NAMALWA (cell line): ENCODE data around the gene TMEM86B.
"Not testable (repeated sequence)": the region's sequence is repeated elsewhere in the genome, so short reads cannot be mapped to it uniquely, and the experiment has no call there.

ENCODE experiments used
- DNase-seq: peaks from one replicate; pipeline ENCODE4 v3.0.0-alpha.2; 2015; ENCODE audit warnings: low spot score

Gene TMEM86B

DNA sequence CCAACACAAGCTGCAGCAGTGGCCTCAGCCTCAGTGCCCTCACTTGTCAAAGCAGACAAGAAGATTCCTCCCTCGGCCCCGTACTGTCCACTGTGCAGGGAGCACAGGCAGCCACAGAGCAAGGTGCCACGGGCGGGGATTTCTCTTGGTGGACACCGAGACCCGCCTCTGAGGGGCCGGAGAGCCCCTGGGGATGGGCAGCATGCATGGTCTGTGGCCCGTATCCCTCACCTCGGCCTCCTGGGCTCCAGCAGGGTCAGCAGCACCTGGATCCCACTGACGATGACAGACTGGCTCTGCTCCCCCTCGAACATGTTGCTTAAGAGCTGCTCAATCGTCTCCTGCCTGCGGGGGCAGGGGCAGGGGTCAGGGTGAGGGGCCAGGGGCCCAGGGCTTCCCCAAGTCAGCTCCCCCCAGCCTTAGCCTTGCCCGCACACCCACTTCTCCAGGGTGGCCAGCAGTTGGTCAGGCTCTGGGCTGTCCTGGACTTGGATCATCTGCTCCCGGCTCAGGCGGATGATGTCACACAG lies 13.4 kb upstream of the TMEM86B start:
- no peak for DNase-seq

DNA sequence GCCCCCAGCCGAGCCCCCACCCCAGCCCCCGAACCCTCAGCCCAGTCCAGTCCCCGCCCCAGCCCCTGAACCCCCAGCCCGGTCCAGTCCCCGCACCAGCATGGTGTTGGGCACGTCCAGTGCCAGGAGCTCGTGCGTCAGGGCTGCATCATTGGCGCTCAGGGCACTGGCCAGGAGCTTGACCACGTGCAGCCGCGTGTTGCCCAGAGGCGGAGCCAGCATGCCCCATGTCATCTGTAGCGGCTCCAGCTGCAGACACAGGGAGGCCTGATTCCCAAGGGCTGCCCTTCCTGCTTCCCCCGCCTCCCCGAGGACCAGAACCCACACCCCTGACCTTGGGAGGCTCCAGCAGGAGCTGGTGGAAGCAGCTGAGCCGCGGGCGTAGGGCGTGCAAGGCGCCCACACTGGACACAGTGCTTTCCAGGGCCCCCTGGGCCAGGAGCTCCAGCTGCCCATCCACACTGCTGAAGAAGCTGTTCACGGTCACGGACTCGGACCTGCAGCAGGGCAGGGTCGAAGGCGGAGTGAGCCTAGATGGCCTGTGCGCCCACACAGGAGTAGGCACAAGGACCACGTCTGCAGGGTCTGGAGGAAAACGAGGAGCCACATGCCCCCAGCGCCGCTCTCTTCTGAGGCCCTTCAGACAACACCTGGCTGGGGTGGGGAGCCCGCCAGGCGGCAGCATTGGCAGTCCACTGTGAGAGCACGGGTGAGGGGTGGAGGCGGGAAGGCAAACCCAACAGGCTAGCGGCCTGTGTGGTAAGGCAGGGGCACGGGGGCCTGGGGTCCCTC lies 12.8 kb upstream of the TMEM86B start:
- no peak for DNase-seq

DNA sequence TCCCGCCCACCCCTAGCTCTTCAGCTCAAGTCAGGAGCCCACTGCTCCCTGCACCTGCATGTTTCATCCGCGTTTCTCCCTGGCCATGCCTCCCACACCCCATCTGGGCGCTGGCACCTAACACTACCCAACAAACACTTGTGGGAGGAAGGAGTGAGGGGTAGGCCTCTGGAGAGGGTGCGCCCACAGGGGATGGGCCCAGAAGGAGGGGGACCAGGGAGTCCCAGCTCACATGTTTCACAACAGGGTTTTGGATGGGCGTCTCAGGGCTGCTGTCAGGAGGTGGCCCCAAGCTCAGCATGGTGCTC lies 12.1 kb upstream of the TMEM86B start:
- no peak for DNase-seq

DNA sequence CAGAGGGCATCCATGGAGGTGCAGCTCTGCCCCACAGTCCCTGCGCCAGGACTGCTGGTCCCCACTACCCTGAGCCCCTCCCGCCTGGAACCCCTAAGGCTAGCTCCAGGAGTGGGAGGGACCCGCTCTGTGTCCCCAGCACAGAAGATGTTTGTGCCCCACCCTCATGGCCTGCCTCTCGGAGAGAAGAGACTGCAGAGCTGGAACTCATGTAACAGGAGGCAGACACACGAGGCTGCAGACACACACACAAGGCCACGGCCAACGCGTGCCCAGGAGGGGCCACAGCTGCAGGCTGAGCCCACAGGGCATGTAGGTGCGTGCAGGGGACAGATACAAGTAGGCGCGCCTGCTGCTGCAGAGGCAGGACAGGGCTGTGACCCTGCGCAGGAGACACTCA lies 10.4 kb upstream of the TMEM86B start:
- DNase-seq: no peak

DNA sequence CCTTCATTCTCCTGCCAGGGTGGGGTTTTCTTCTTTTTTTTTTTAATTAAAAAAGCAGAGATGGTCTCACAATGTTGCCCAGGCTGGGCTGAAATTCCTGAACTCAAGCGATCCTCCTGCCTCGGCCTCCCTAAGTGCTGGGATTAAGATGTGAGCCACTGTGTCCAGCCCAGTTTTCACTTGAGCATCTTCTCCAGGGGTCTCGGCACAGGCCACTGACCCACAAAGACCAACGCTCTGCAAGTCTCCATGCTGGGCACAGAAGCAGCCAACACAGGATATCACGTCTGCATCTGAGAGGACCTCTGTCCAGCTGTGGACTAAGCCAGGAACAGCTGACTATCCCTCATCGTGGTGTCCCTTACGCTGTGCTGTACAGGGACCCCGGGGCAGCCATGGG lies 9.5 kb upstream of the TMEM86B start:
- DNase-seq: no peak

DNA sequence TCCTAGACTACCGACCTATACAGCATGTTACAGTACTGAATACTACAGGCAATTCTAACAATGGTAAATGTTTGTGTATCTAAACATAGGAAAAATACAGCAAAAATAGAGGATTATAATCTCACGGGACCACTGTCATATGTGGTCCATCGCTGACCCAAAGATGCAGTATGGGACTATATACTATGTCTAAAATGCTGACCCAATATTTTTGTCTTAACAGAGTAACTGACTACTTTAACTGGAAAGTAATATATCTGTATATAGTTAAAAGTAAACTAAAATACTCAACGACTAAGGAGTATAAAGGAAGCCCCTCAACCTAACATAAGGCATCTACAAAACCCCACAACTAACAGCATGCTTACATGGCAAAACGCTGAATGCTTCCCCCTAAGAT lies 4.4 kb upstream of the TMEM86B start:
- no peak for DNase-seq

DNA sequence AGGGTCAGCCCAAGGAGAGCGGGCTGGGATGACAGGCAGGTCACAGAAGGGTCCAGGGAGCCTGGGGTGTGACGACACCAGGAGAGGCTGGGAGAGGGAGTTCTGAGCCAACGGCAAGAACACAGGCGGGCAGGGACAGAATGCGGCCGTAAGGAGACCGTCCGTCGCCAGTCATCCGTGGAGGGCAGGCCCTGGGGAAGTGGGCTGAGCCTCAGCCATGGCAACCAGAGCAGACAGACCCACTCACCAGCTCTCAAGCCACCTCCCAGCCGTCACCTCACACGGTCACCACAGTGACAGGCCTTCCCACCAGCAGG lies 3.7 kb upstream of the TMEM86B start:
- no peak for DNase-seq

DNA sequence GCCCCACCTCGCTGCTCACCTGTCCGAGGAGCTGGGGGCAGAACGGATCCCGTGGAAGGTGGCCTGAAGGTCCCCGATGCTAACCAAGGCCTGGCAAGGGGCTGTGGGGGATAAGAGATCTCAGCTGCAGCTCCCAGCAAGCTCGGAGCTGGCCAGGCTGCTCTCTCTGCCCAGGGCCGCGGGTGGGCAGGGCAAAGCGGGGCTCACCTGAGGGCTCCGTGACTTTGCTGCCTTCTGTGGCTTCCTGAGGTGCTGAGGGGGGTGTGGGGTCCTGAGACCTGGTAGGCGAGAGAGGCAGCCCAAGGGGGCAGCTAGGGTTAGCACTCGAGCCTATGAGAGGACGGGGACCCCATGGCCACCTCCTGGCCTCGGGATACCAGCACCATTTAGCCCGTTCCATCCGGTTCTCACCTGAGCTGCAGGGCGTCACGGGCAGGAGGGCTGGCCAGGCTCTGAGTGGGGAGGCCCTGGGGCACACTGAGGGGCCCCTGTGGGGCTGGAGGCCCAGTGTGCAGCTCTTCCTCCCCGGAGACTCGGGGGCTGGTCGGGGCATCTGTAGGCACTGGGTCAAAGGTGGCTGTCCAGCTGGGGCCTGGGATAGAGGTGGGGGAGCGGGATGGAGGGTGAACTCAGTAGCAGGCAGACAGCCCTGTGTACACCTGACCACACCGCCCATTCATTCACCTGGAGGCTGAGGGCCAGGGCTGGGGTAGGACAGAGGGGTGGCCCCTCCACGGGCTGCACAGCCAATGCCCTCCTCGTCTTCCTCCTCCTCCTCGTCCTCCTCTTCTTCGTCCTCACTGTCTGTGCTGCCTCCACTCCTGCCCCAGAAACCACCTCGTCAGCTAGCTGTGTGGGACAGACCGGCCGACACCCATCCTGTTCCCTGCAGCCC lies 3.1 kb upstream of the TMEM86B start:
- no peak for DNase-seq

DNA sequence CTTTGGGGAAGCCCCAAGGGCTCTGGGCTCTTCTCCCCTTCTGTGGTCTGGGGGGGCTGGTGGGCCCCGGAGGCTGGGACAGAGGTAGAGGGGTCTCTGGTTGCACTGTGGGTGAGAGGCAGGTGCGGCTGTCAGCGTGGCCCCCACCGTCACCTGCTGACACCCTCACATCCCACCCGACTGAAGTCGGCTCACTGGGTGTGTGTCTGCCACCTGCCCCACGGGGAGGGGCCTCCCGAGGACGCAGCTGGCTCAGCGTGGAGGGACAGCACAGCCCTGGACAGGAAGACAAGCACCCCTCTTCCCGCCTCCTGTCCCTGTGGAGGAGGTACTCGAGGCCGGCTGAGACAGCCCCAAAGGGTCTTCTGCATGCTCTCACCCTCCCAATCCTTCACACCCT lies 2.2 kb upstream of the TMEM86B start:
- no peak for DNase-seq

DNA sequence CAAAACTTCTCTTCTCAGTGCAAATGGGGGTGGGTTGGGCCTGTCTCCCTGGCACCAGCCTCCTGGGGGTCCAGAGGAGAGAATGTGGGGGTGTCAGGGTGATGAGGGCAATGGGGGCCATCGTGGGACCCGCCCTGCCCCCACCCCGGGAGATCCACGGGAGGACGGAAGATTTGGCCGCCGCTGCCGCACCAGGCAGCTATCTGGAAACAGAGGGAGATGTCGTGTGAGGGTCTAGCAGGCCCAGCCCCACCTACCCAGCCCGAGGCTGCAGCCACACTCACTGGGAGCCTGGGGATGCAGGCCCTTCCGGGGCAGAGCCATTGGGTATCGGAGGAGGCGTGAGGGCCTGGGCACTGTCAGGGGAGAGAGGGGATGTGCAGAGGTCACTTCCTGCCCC lies 1.8 kb upstream of the TMEM86B start:
- no peak for DNase-seq

DNA sequence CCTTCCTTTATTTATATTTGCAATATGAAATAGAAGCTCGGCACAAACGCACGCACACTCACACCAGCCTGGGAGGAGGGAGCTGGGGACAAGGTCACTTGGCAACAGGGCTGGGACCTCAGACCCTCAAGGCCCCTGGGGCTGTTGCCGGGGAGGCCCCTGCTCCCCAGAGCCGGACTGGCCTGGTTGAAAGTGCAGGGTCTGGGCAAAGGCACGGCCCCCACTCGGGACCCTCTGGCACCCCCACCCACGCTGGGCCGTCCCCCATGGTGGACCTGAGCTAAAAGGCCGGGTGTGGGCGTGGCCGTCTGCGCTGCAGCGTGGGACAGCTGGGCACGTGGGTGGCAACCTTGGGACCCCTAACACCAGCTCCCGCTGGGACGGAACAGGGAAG lies 1.2 kb upstream of the TMEM86B start:
- no peak for DNase-seq

DNA sequence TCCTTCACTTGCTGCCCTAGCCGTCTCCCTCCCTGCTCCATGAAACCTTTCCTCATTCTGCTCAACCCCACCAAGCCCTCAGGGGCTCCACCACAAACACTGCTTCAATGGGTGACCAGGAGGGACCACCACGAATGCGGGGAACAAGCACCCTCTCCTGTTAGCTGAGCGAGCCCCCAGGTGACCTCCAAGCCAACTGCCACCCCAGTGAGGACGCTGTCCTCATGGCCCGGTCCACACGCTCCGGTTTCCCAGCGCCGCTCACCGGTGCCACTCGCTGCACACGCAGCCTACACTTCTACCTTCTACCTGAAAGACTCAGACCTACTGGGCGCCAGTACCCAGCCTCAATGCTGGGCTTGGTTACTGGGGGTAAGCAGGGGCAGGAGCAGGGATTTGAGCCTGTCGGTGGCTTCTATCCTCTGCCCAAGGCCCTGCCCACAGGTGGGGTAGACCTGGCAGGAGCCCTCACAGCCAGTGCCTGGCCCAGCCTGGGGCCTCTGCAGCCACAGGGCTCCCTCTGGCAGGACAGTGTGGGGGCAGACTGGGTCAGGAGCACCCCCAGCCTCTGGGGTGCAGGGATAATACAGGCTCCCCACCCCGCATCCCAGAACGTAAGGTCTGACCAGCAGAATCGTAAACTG lies 704 bp upstream of the TMEM86B start:
- no peak for DNase-seq

DNA sequence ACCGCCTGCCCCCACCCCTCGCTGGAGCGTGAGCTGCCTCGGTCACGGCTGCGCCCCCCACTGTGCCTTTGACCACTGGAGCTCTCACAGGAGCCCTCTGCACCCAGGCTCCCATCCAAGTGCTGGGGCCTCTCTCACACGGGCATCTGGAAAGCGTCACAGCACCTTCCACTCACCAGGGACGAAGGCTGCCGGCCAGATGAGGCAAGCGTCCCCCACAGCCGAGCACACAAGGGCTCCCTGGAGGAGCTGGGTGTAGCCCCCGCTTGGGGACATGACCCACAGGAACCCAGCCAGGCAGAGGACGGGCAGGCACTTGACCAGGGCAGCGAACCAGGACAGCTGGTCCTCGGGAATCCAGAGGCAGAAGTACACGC lies 560 bp downstream of the TMEM86B start:
- no peak for DNase-seq

DNA sequence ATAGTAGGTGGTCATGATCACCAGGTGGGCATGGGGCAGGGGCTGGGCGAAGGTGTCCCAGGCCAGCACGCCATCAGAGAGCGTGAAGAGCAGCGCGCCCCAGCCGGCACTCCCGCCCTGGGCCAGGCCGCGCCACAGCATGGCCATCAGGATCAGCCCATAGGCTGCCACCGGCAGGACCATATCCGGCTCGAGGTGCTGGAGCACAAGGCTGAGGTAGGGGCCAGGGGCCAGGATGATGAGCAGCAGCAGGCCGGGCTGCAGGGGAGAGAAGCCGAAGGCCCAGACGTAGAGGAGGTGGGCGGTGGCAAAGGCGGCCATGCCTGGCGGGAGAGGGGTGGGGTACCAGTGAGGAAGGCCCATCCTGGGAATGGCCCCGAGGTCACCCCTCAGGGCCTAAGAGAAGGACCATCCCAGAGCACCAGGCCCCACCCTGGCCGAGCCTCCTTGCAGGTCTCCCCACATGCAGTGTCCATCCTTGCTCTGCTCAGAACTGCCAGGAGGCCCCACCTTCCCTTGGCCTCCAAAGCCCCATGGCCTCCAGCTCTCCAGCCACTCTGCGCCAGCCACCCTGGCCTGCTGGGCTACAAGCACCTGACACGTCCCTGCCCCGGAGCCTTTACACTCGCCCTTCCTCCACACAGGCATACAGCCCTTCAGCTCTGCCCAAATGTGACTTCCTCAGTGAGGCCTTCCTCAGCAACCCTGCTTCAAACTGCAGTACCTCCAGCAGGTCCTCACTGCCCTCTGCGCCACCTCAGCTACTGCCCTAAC lies 1.1 kb downstream of the TMEM86B start:
- no peak for DNase-seq

DNA sequence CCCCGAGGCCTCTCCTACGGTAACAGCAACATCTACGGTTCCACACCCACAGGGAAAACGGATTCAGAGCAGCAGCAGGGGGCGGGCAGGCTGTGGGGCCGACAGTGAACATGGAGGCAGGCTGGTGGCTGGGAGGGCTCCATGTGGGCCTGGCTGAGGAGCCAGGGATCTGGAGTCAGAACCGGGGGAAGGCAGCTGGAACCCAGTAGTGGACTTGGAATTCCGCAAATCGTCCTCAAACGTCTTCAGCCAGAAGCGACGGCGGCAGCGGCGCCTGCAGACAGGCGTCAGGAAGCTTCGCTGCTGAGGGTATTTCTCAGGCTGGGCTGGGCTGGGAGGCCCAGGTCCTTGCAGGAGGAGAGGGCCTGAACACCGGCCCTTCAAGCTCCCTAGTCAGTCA lies 1.8 kb downstream of the TMEM86B start:
- no peak for DNase-seq

DNA sequence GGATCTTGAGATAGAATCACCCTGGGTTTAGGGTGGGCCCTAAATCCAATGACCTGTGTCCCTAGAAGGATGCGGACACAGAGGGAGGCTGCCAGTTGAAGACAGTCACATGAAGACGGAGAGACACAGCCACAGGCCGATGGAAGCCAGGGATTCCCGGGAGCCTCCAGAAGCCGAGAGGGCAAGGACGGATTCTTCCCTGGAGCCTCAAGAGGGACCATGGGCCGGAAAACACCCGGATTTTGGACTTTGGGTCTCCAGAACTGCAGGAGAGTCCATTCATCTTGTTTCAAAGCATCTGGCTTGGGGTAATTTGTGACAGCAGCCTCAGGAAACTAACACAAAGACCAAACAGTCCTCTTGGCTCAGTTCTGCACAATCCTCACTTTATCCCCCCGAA lies 2.3 kb downstream of the TMEM86B start:
- DNase-seq: no peak

DNA sequence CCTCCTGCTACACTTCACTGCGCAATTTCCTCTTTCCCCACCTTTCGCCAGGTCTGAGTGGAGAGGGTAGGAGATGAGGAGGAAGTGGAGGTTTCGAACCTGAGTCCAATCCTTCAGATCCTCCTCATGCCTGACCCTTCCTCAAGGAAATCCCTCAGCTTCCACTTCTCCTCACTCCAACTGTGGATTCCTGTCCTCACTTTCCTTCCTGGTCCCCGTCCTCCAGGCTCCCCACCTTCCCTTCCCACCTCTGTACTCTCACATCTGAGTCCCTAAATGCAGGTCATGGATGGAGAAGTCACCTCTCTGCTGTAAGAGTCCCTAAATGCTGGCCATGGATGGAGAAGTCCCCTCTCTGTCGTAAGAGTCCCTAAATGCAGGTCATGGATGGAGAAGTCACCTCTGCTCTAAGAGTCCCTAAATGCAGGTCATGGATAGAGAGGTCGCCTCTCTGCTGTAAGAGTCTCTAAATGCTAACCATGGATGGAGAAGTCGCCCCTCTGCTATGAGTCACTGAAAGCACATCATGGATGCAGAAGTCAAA lies 3.1 kb downstream of the TMEM86B start:
- DNase-seq: no peak

DNA sequence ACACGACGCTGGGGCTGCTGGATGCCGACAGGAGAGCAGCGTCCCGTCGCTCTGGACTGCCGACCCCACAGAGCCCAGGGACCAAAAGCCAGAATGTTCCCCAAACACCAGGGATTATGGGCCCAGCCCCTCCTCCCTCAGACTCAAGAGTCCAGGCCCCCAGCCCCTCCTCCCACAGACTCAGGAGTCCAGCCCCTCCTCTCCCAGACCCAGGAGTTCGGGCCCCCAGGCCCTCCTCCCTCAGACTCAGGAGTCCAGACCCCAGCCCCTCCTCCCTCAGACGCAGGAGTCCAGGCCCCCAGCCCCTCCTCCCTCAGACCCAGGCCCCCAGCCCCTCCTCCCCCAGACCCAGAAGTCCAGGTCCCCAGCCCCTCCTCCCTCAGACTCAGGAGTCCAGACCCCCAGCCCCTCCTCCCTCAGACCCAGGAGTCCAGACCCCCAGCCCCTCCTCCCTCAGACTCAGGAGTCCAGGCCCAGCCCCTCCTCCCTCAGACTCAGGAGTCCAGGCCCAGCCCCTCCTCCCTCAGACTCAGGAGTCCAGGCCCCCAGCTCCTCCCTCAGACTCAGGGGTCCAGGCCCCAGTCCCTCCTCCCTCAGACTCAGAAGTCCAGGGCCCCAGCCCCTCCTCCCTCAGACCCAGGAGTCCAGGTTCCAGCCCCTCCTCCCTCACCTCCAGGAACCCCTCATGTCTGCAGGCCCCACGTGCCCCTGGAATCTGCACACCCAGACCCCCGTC lies 3.7 kb downstream of the TMEM86B start:
- not testable (repeated sequence) for DNase-seq

DNA sequence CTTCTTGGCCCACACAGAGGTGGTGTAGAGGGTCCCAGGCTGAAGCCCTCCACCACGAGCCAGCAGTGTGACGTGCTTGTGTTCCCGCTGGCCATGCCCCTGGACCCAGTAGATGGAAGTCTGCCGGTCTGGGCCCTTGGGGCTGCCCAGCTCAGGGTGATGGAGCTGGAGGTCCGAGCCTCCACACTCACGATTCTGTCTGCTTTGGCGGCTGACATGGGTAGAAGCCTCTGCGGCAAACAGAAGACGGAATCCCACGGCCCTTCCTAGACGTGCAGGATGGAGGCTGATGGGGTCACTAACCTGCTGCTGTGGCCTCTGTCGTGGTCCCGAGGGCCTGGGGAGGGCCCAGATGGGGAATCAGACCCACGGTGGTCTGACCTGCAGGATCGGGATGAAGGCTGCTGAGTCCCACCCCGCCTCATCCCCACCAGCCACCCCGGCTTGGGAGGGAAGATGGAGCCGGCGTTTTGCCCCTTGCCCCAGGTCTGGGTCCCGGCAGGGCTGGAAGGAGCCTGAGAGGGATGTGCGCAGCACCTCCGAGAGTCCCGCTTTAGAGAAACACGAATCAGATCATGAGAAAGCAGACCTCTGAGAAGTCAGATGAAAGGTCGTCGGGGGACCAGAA lies 4.4 kb downstream of the TMEM86B start:
- DNase-seq: no peak

DNA sequence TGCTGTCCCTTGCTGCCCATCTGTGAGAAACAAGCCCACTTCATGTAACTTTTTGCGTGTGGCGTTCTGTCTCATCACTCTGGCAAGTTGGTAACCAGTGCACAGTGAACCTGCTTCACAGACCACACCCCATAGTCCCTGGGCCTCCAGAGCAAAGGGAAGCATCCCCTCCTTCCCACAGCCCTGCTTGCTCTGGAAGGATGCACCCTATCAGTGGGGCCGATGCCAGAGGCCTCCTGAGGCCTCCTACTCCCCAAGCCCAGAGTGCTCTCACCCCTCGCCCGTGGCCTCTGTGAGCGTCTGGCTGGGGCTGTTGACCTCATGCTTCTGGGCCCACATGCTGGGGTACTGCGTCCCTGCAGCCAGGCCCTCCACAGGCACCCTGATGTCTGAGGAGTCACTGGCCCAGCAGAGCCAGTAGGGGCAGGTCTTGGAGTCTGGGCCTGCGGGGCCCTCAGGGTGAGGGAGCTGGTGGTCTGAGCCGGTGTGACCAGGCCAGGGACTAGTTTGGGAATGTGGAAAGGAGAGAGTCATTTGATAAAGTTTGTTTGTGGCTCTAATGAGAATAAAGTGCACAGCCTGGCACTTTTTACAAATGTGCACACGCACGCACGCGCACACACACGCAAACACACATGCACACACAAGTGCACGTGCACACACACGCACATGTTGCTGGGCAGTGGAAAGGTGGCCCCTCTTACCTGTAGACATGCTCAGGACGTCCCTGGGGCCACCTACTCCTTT lies 5.1 kb downstream of the TMEM86B start:
- DNase-seq: no peak
